NCI-H345 treated with DMSO at 0.1 percent for 48 hours (cell line): ENCODE results near the gene TTC7B.

Experiments used
- DNase-seq: peaks from one replicate; lab custom pipeline; 2025; ENCODE audit not compliant: unreplicated experiment; lab: John Stamatoyannopoulos, UW

TTC7B gene

DNA sequence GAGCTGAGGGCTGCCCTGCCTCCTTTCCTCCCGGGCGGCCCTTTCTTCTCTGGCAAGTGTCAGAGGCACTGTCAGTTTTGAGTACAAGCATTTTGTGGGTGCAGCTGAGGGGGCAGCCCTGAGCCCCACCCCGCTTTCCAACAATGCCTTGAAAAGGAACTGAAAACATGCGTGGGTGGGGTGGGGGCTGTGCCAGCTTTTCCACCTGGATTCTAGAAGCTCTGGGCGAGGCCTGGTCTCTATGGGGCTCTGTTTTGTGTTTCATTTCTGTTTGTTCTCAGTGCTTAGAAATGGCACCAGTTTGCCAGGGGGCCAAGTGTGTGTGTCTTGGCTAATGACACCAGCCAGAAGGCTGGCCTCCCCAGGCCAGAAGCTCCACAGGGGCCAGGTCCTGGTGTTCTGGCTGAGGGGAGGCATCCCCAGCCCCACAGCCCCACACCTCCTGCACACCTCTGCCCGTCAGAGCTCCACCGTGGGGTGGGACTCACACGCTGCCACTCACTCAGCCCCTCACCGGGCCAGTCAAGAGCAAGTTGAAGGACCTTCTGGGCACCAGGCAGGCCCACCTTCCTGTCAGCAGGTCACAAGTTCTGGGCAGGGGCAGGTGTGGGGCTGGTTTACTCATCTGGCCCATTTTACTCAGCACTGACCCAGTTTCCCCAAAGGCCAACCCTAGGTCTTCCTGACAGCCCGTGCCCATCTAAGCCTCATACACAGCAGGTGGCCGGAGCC is 264.3 kb downstream of the TTC7B start:
- no peak for DNase-seq

GRCh38 chr14:90551070-90551704 is 265.0 kb downstream of the TTC7B start:
- no peak for DNase-seq

- DNase-seq, result no peak
Measured at GRCh38 chr14:90549794-90550641, 266.2 kb downstream of the TTC7B start.

GRCh38 chr14:90548455-90548854 is 267.8 kb downstream of the TTC7B start:
- no peak for DNase-seq

- DNase-seq, result no peak
Measured at GRCh38 chr14:90547968-90548367, 268.3 kb downstream of the TTC7B start.

DNA sequence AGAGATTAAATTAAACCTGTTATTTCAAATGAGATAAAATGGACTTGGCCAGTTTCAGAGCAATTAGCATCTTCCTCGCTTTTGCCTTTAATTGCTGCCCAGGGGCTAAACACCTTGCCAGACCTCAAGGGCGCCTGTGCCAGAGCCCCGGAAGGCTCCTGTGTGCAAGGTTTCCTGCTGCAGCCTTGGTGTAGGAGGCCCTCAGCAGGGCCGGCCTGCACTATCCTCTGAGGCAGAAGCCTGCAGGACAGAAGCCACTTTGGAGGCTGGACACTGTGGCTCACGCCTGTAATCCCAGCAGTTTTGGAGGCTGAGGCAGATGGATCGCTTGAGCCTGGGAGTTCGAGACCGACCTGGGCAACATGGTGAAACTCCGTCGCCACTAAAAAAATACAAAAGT is 269.0 kb downstream of the TTC7B start:
- no peak for DNase-seq

DNA sequence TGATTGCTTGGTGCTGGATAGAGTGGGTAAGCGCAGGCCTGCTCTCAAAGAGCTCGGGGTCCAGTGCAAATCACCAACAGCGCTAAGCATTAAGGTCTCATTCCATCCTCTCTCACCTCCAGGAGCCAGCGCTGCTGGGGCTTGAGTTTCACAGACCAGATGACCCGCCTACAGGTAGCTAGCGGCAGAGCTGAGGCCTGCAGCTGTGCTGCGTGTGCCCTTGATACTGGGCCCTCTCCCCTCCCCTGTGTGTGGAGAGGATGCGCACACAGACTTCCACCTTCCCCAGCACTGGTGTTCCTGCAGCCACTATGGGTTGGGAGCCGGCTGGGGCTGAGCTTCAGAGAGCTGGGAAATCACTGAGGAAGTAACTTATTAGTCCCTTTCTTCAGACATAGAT is 269.5 kb downstream of the TTC7B start:
- no peak for DNase-seq

GRCh38 chr14:90545966-90546751 is 270.1 kb downstream of the TTC7B start:
- DNase-seq, result no peak

DNA sequence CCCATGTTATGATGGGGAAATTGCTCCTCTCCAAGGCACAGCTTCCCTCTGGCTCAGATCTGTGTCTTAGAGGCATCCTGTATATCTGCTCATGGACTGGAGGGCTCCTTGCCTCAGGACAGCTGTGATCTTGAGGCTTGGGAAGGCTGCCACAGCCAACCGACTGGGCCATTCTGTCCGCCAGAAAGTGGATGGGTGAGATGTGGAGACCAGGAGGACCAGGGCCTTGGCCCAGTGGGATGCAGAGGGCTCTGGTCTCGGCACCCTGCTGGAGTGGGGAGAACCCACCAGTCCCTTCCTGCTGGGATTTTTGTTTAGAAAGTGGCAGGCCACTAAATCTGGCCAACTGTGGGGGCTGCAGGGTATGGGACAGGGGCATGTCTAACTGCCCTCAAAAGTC is 270.8 kb downstream of the TTC7B start:
- no peak for DNase-seq

- no peak for DNase-seq
Measured at GRCh38 chr14:90544971-90545370, 271.3 kb downstream of the TTC7B start.

DNA sequence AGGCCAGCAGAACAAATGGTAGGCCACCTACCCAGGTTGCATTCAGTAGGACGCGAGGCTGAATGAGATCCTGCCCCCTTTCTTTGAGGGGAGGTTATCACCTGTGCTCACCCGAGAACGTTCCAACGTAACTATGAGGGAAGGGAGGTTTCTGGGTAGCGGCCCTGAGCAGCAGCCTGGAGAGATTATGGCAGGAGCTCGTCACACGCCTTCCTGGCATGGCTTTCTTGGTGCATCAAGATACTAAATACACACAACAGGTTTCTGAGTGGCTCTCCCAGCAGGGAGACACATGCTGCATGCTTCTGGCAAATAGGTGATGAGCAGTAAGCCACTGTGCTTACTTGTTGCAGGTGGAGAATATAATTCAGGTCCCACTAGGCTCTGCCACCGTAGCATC is 271.7 kb downstream of the TTC7B start:
- peak; percentile 64 for DNase-seq

- no peak for DNase-seq
Measured at GRCh38 chr14:90543876-90544275, 272.4 kb downstream of the TTC7B start.

DNA sequence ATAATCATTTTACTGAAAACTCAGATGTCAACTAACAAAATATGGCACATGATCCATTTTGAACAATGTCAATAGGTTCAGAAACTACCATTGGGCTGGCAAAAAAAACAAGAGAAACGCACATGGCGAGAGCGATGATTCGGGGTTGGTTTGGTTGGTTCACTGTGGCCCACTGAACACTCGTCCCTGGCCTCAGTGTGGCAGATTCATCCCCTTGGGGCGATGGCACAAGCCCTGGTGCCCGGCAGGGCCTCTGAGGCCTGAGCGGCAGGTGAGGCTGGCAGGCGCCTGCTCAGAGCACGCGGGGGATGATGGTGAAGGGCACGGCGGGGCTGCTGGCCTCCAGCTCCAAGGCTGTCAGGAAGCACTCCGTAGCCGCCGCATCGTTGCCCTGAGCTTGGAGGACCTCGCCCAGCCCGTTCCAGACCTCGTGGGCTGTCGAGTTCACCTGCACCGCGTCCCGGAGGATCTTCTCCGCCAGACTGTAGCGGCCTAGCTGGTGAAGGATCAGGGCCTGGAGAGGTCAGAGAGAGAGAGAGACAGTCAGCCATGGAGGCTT is 275.1 kb downstream of the TTC7B start:
- no peak for DNase-seq

- DNase-seq, result no peak
Measured at GRCh38 chr14:90540437-90540836, 275.8 kb downstream of the TTC7B start.

- no peak for DNase-seq
Measured at GRCh38 chr14:90539996-90540395, 276.2 kb downstream of the TTC7B start.

DNA sequence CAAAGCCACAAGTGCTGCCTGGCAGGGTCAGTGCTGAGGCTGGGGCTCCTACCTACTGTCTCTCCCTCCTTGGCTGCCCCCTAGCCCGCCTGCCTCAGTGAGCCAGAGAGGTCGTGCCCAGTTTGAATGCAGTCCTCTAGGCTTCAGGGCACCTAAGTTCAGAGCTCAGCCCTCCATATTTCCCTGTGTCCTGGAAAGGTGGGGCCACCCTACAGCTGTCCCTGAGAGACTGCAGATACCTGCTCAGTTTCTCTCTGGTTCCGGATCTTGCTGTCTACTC is 276.8 kb downstream of the TTC7B start:
- no peak for DNase-seq

GRCh38 chr14:90538716-90539495 is 277.3 kb downstream of the TTC7B start:
- DNase-seq, result no peak

DNA sequence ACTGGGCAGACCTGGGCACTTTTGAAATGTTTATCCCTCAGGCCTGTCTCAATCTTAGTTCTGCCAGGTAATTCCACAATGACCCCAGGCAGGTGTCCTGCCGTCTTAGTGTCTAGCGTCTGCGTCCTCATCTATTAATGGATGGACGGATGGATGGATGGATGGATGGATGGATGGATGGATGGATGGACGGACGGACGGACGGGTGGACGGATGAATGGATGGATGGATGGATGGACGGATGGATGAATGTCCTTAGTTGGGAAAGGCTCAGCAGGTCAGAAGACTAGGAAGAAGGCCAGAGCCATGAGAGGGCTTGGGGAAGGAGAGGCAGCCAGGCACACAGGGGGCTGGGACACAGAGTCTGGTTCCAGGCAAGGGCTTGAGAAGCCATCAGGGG is 278.1 kb downstream of the TTC7B start:
- no peak for DNase-seq

GRCh38 chr14:90536511-90537191 is 279.6 kb downstream of the TTC7B start:
- no peak for DNase-seq

DNA sequence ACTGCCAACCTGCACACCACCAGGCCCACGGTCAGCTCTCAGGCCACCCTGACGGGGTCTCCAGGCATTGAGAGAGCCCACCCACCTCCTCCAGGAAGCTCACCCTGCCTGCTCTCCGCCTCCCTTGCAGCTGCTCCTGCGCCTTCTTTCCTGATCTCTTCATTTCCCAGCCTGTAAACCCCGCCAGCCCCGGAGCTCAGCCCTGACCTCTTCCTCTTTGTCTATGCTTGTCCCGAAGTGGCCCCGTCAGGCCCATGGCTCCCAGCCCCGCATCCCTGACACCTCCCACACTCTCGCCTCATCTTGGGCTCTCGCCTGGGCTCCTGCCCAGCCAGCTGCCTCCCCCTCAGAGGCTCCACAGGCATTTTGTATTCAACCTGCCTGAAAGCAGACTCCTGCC is 280.1 kb downstream of the TTC7B start:
- DNase-seq, result no peak
